ENCODE data around the gene UBE2QL1. TPM values are rescaled to one million over a fixed set of nuclear protein-coding genes. Genes with fewer than 3 reads are reported as not detected.

The UBE2QL1 gene
- total RNA-seq, 1 experiment from 2014 or later = not detected

DNA sequence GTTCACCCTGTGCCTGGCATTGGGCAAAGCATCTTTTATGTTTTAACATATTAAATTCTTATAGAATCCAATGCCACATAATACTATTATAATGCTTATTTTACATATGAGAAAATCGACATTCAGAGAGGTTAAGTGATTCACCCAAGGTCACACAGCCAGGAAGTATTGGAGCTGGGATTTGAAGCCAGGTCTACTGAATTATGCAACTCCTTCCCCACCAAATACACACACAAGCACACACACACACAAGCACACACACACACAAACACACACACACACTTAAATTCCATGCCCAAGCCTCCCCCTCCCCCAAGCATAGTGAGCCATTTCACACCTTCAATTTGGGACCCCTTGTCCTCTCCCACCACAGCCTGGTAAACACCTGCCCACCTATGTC is 37.4 kb downstream of the UBE2QL1 start:
- POLR2A ChIA-PET = no interaction called here
- BruUV-seq (replicated peaks) = no TSS peak

More for the DNA sequence above, 37.4 kb downstream of the UBE2QL1 start:
- intact Hi-C loops (cut with micrococcal nuclease) = no loop called here
- Histone ChIP-seq H3K4me1 (ENCODE audit: control insufficient read depth in 1 of 2, insufficient read depth in 2 of 2, low read length in 2 of 2) (no peaks in the 10 kb centered on the region), H3K9me3 (ENCODE audit: control insufficient read depth in 1 of 2, insufficient read depth in 1 of 2, low read depth in 1 of 2, low read length in 2 of 2) (no peaks in the 10 kb centered on the region), H3K79me2 (ENCODE audit: insufficient read depth, low read length) (no peaks in the 10 kb centered on the region), H3K27ac (ENCODE audit: low read depth, low read length) (no peak overlapping the region), H3K36me3 (ENCODE audit: control insufficient read depth in 1 of 2, insufficient read depth in 2 of 2, low read length in 2 of 2) (no peaks in the 10 kb centered on the region), H3K4me2 (ENCODE audit: low read length) (no peak overlapping the region), H3K9ac (ENCODE audit: low read length) (no peak overlapping the region), H2AFZ (ENCODE audit: low read depth, low read length, poor library complexity, severe bottlenecking) (no peak overlapping the region), H3K27me3 (ENCODE audit: insufficient read depth, low read length) (peaks cover 50% of the 10 kb centered on the region), H3K9me2 (ENCODE audit: insufficient read depth) (no peaks in the 10 kb centered on the region), H3K4me3 (replicated peaks in 1 of 2; ENCODE audit: low read depth in 1 of 2, low read length in 2 of 2) (no peak overlapping the region), H4K20me1 (ENCODE audit: insufficient read depth) (no peaks in the 10 kb centered on the region)
- no peak for DNase-seq (ENCODE audit: low read depth, low spot score)
- no peak for ATAC-seq
- ChIA-PET CTCF (no interaction called here), RAD21 (ENCODE audit: low non-redundant PET in 1 of 2, low total read pairs in 2 of 2, uncharacterized antibody in 2 of 2, unreplicated experiment in 2 of 2) (no interaction called here)
- no peak for TF ChIP-seq MAX (IDR thresholded peaks at IDR 0.05)
- no peak for TF ChIP-seq SP1 (IDR thresholded peaks at IDR 0.05; ENCODE audit: low read depth)
- TF ChIP-seq, protein P1, sequence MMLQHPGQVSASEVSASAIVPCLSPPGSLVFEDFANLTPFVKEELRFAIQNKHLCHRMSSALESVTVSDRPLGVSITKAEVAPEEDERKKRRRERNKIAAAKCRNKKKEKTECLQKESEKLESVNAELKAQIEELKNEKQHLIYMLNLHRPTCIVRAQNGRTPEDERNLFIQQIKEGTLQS (IDR thresholded peaks at IDR 0.05) = no peak
- TF ChIP-seq RAD21 (IDR thresholded peaks at IDR 0.05; ENCODE audit: low read depth) = no peak
- TF ChIP-seq SIN3A (IDR thresholded peaks at IDR 0.05; ENCODE audit: low read depth) = no peak
- no peak for TF ChIP-seq EGR1 (IDR thresholded peaks at IDR 0.05; ENCODE audit: low read depth)
- no peak for TF ChIP-seq SRF (IDR thresholded peaks at IDR 0.05; ENCODE audit: low read depth)
- TF ChIP-seq JUND (IDR thresholded peaks at IDR 0.05) = no peak
- TF ChIP-seq, protein P2, sequence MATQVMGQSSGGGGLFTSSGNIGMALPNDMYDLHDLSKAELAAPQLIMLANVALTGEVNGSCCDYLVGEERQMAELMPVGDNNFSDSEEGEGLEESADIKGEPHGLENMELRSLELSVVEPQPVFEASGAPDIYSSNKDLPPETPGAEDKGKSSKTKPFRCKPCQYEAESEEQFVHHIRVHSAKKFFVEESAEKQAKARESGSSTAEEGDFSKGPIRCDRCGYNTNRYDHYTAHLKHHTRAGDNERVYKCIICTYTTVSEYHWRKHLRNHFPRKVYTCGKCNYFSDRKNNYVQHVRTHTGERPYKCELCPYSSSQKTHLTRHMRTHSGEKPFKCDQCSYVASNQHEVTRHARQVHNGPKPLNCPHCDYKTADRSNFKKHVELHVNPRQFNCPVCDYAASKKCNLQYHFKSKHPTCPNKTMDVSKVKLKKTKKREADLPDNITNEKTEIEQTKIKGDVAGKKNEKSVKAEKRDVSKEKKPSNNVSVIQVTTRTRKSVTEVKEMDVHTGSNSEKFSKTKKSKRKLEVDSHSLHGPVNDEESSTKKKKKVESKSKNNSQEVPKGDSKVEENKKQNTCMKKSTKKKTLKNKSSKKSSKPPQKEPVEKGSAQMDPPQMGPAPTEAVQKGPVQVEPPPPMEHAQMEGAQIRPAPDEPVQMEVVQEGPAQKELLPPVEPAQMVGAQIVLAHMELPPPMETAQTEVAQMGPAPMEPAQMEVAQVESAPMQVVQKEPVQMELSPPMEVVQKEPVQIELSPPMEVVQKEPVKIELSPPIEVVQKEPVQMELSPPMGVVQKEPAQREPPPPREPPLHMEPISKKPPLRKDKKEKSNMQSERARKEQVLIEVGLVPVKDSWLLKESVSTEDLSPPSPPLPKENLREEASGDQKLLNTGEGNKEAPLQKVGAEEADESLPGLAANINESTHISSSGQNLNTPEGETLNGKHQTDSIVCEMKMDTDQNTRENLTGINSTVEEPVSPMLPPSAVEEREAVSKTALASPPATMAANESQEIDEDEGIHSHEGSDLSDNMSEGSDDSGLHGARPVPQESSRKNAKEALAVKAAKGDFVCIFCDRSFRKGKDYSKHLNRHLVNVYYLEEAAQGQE (IDR thresholded peaks at IDR 0.05; ENCODE audit: low read depth) = no peak
- no peak for TF ChIP-seq POLR2AphosphoS5 (IDR thresholded peaks at IDR 0.05; ENCODE audit: low read depth, low read length)
- no peak for TF ChIP-seq CTCF (IDR thresholded peaks at IDR 0.05 in 2 of 3, conservative IDR thresholded peaks at IDR 0.05 in 1 of 3; ENCODE audit: borderline replicate concordance in 1 of 3, insufficient read depth in 1 of 3, low read depth in 2 of 3, low read length in 2 of 3)
- no peak for TF ChIP-seq CEBPB (IDR thresholded peaks at IDR 0.05; ENCODE audit: low read depth)

Data from HCT116 (cell line).